Measurements from ENCODE around the gene ZNF100.

GRCh38 chr19:21677696-21678418 is 89.5 kb downstream of the ZNF100 start:
- TF ChIP-seq CTCF (IDR thresholded peaks at IDR 0.05) (no peak), POLR2A (IDR thresholded peaks at IDR 0.05) (no peak), EP300 (IDR thresholded peaks at IDR 0.05) (no peak)

Measured in gastroesophageal sphincter (tissue), 3 donors.